T-helper 9 cell (primary cell): ENCODE results near the gene UBXN4.
"Not testable (repeated sequence)": the region's sequence is repeated elsewhere in the genome, so short reads cannot be mapped to it uniquely, and the experiment has no call there.

ENCODE experiments used
- DNase-seq: peaks from one replicate; pipeline ENCODE4 v3.0.0-alpha.2; 2020
- total RNA-seq, 2 donors: gene quantifications; one replicate each; lab custom pipeline; 2026; lab: John Stamatoyannopoulos, UW

The UBXN4 gene
- total RNA-seq = 160 reads per million in 2 donors

GRCh38 chr2:135741395-135742324 is at the start of gene UBXN4:
Gene UBXN4 (plus strand): TSS chr2:135741855. CDS start chr2:135741930, 75 bp downstream.
- peak; percentile 86 for DNase-seq

GRCh38 chr2:135694711-135695110 is 46.9 kb upstream of the UBXN4 start:
- no peak for DNase-seq

GRCh38 chr2:135698838-135699237 is 42.8 kb upstream of the UBXN4 start:
- no peak for DNase-seq

GRCh38 chr2:135701442-135701841 is 40.2 kb upstream of the UBXN4 start:
- no peak for DNase-seq

GRCh38 chr2:135703300-135703699 is 38.4 kb upstream of the UBXN4 start:
- DNase-seq = no peak

- not testable (repeated sequence) for DNase-seq
Observed at GRCh38 chr2:135704075-135704474, 37.6 kb upstream of the UBXN4 start.

- no peak for DNase-seq
Observed at GRCh38 chr2:135708159-135708558, 33.5 kb upstream of the UBXN4 start.

- DNase-seq = peak; percentile 64
Observed at GRCh38 chr2:135709992-135710391, 31.7 kb upstream of the UBXN4 start.

GRCh38 chr2:135715086-135715485 is 26.6 kb upstream of the UBXN4 start:
- not testable (repeated sequence) for DNase-seq

GRCh38 chr2:135728064-135728743 is 13.5 kb upstream of the UBXN4 start:
- DNase-seq = no peak

GRCh38 chr2:135732561-135732960 is 9.1 kb upstream of the UBXN4 start:
- no peak for DNase-seq

GRCh38 chr2:135733045-135733444 is 8.6 kb upstream of the UBXN4 start:
- no peak for DNase-seq

GRCh38 chr2:135736546-135736945 is 5.1 kb upstream of the UBXN4 start:
- no peak for DNase-seq

GRCh38 chr2:135740206-135740605 is 1.4 kb upstream of the UBXN4 start:
- DNase-seq = no peak

GRCh38 chr2:135741043-135741394 is 636 bp upstream of the UBXN4 start:
- DNase-seq = no peak

GRCh38 chr2:135742325-135742757 is 686 bp downstream of the UBXN4 start:
- peak; percentile 21 for DNase-seq

- no peak for DNase-seq
Observed at GRCh38 chr2:135743860-135744259, 2.2 kb downstream of the UBXN4 start.

- no peak for DNase-seq
Observed at GRCh38 chr2:135744760-135745314, 3.2 kb downstream of the UBXN4 start.

- no peak for DNase-seq
Observed at GRCh38 chr2:135745545-135745944, 3.9 kb downstream of the UBXN4 start.

GRCh38 chr2:135755573-135755972 is 13.9 kb downstream of the UBXN4 start:
- no peak for DNase-seq

GRCh38 chr2:135756692-135757091 is 15.0 kb downstream of the UBXN4 start:
- no peak for DNase-seq

- DNase-seq = no peak
Observed at GRCh38 chr2:135762022-135762421, 20.4 kb downstream of the UBXN4 start.

- no peak for DNase-seq
Observed at GRCh38 chr2:135762530-135762929, 20.9 kb downstream of the UBXN4 start.

- no peak for DNase-seq
Observed at GRCh38 chr2:135768863-135769262, 27.2 kb downstream of the UBXN4 start.
